GM12878 (cell line): ENCODE measurements around the gene GRIN2A. TPM values are rescaled to one million over a fixed set of nuclear protein-coding genes. Genes with fewer than 3 reads are reported as not detected.

Experiments used
- ATAC-seq: fragments of 200-7000 bp; cut with Tn5 transposase; 3 replicates; pipeline ENCODE4 v1.9.1; 2020; ENCODE audit warnings: mild to moderate bottlenecking, moderate library complexity
- BruUV-seq: library from RNA; stranded (reverse); fragments of 400-500 nt; replicated peaks from 2 replicates; lab custom pipeline; 2021; lab: Mats Ljungman, UMichigan
- CTCF ChIA-PET: fragments of 300-600 bp; sonication (Branson Sonifier 250); formaldehyde crosslinking; extraction: SDS; loops from one replicate; lab custom pipeline; 2021; ENCODE audit warnings: inconsistent platforms; lab: Yijun Ruan, JAX
- POLR2A ChIA-PET: fragments of 350-600 bp; formaldehyde crosslinking; extraction: SDS; loops from one replicate; lab custom pipeline; 2021; ENCODE audit warnings: inconsistent platforms; lab: Charles Lee
- RAD21 ChIA-PET: fragments of 300-600 bp; sonication (Branson Sonifier 250); formaldehyde crosslinking; loops from one replicate; lab custom pipeline; 2023; ENCODE audit warnings: antibody characterized with exemption; ENCODE audit not compliant: unreplicated experiment; lab: Charles Lee
- SMC1A ChIA-PET: fragments of 300-600 bp; sonication (Branson Sonifier 250); formaldehyde crosslinking; loops from one replicate; lab custom pipeline; 2023; ENCODE audit not compliant: unreplicated experiment, uncharacterized antibody; lab: Charles Lee
- DNase-seq: peaks from one replicate; pipeline ENCODE4 v3.0.0-alpha.2; 2011; ENCODE audit warnings: low read depth, low spot score
- FAIRE-seq: peaks from 3 replicates; lab custom pipeline; 2011; peaks lifted over from hg19 to GRCh38; lab: Jason Lieb, UNC
- H2AFZ ChIP-seq: 2 replicates; pipeline ENCODE4 v1.6.0; 2011; ENCODE audit warnings: low read depth, low read length, control low read depth; ENCODE audit not compliant: control insufficient read depth
- H3K27ac ChIP-seq: 2 replicates; pipeline ENCODE4 v1.5.1; 2011; ENCODE audit warnings: control low read depth; ENCODE audit not compliant: control insufficient read depth, insufficient read depth
- H3K27me3 ChIP-seq, 2 experiments: replicated peaks in 1 of 2; 2 replicates each; pipeline versions ENCODE4 v1.6.0 to v1.6.1; 2011; ENCODE audit warnings: low read length in 1 of 2; ENCODE audit not compliant: control insufficient read depth in 2 of 2, insufficient read depth in 2 of 2
- H3K36me3 ChIP-seq, 2 experiments: 2 replicates each; pipeline ENCODE4 v1.5.1; 2011; ENCODE audit warnings: low read length in 1 of 2; ENCODE audit not compliant: control insufficient read depth in 2 of 2, insufficient read depth in 2 of 2
- H3K4me1 ChIP-seq: 2 replicates; pipeline ENCODE4 v1.6.1; 2011; ENCODE audit warnings: mild to moderate bottlenecking, low read length, moderate library complexity, mixed read lengths; ENCODE audit not compliant: control insufficient read depth, insufficient read depth
- H3K4me2 ChIP-seq: 2 replicates; pipeline ENCODE4 v1.6.0; 2011; ENCODE audit warnings: control low read depth; ENCODE audit not compliant: control insufficient read depth, insufficient read depth
- H3K4me3 ChIP-seq: fragments of 200-600 bp; sonication (generic); 2 replicates; pipeline ENCODE4 v1.5.1; 2016
- H3K79me2 ChIP-seq: 2 replicates; pipeline ENCODE4 v1.6.0; 2011; ENCODE audit warnings: low read length; ENCODE audit not compliant: control insufficient read depth, insufficient read depth
- H3K9ac ChIP-seq: 2 replicates; pipeline ENCODE4 v1.8.0; 2011; ENCODE audit warnings: low read length, control low read depth, mixed read lengths; ENCODE audit not compliant: control insufficient read depth, insufficient read depth
- H3K9me3 ChIP-seq: replicated peaks from 3 replicates; pipeline ENCODE4 v1.5.1; 2011; ENCODE audit warnings: mild to moderate bottlenecking, low read length; ENCODE audit not compliant: control insufficient read depth, insufficient read depth
- H4K20me1 ChIP-seq: 2 replicates; pipeline ENCODE4 v1.6.0; 2011; ENCODE audit not compliant: control insufficient read depth, insufficient read depth
- BACH1 ChIP-seq: fragments of 450-650 bp; IDR thresholded peaks from 2 replicates; pipeline ENCODE4 v1.6.1; 2017; ENCODE audit warnings: mild to moderate bottlenecking, borderline replicate concordance
- BCL11A ChIP-seq: IDR thresholded peaks from 2 replicates; pipeline ENCODE4 v1.6.1; 2011; ENCODE audit warnings: low read depth, low read length
- BMI1 ChIP-seq: fragments of 450-650 bp; IDR thresholded peaks from 2 replicates; pipeline ENCODE4 v1.6.1; 2016; ENCODE audit warnings: mild to moderate bottlenecking, moderate library complexity, borderline replicate concordance
- HDAC6 ChIP-seq: fragments of 200-600 bp; sonication (generic); IDR thresholded peaks from one replicate; pipeline ENCODE4 v1.8.0; 2017; ENCODE audit warnings: antibody characterized with exemption; ENCODE audit not compliant: unreplicated experiment
- IKZF2 ChIP-seq, 2 experiments: fragments of 450-650 bp; IDR thresholded peaks; 2 replicates each; pipeline ENCODE4 v1.6.1; 2017; ENCODE audit warnings: mild to moderate bottlenecking in 2 of 2, moderate library complexity in 2 of 2
- IRF4 ChIP-seq: IDR thresholded peaks from 2 replicates; pipeline ENCODE4 v1.6.1; 2011; ENCODE audit warnings: low read depth, low read length
- MEF2B ChIP-seq: fragments of 450-650 bp; IDR thresholded peaks from 2 replicates; pipeline ENCODE4 v1.6.1; 2018; ENCODE audit warnings: mild to moderate bottlenecking, moderate library complexity; ENCODE audit not compliant: partially characterized antibody, poor library complexity, severe bottlenecking
- RUNX3 ChIP-seq: IDR thresholded peaks from 2 replicates; pipeline ENCODE4 v1.6.1; 2012; ENCODE audit warnings: low read length, inconsistent platforms
- SIN3A ChIP-seq: IDR thresholded peaks from 2 replicates; pipeline ENCODE4 v1.6.1; 2012; ENCODE audit warnings: low read depth, low read length, improper control_type of control experiment
- in situ Hi-C: fragments of 300-500 bp; cut with MboI; formaldehyde crosslinking; loops from 9 replicates; pipeline ENCODE4 v1.14.3; 2018; ENCODE audit warnings: mixed read lengths
- intact Hi-C: fragments of 100-400 bp; cut with micrococcal nuclease; formaldehyde crosslinking; loops from one replicate; pipeline ENCODE4 v1.14.2; 2022; ENCODE audit not compliant: unreplicated experiment
- polyA plus RNA-seq, 11 experiments: library from polyadenylated mRNA; depleted of rRNA in 4 of 11; unstranded in 6 of 11; stranded (reverse) in 5 of 11; fragments of >200 nt; fragmentation: Nextera tagmentation in 4 of 11; fragmentation: Illumina TruSeq in 1 of 11; extraction: Ambion mirVana in 4 of 11; extraction: Trizol in 1 of 11; gene quantifications; 1 replicate in 1 of 11; 2 replicates in 10 of 11; pipeline versions ENCODE4 v1.2.1 to v1.2.3, GENCODE V29; 2011 to 2016; ENCODE audit warnings: inconsistent platforms in 2 of 11, missing spikeins in 2 of 11, low read depth in 1 of 11
- total RNA-seq, 4 experiments: library from RNA; depleted of rRNA in 3 of 4; stranded (reverse); fragments of >200 nt in 3 of 4; fragmentation: Illumina TruSeq in 1 of 4; extraction: Trizol in 1 of 4; gene quantifications; 2 replicates each; pipeline versions ENCODE4 v1.2.1 to v1.2.3, GENCODE V29; 2013 to 2021
- TF ChIP-seq, protein P1 (sequence below): fragments of 150-350 bp; IDR thresholded peaks from 2 replicates; pipeline ENCODE4 v1.6.1; 2016; ENCODE audit warnings: low read depth, low read length
- TF ChIP-seq, protein P2 (sequence below): fragments of 450-650 bp; IDR thresholded peaks from 2 replicates; pipeline ENCODE4 v1.6.1; 2016; ENCODE audit warnings: mild to moderate bottlenecking
- TF ChIP-seq, protein P3 (sequence below): fragments of 450-650 bp; IDR thresholded peaks from 2 replicates; pipeline ENCODE4 v1.6.1; 2017; ENCODE audit warnings: mild to moderate bottlenecking, low read depth, inconsistent platforms; ENCODE audit not compliant: poor library complexity, severe bottlenecking
- TF ChIP-seq, protein P4 (sequence below): IDR thresholded peaks from 2 replicates; pipeline ENCODE4 v1.6.1; 2011; ENCODE audit warnings: mild to moderate bottlenecking, low read depth, low read length, moderate library complexity; ENCODE audit not compliant: insufficient replicate concordance
- TF ChIP-seq, protein P5 (sequence below): fragments of 450-650 bp; IDR thresholded peaks from 2 replicates; pipeline ENCODE4 v1.6.1; 2017; ENCODE audit warnings: low read depth, mild to moderate bottlenecking, moderate library complexity

GRIN2A gene
- total and polyA plus RNA-seq, 10 of the 15 experiments (the other 5 are each of a cell fraction or from before 2014, with no cell fraction given), result 2.4 to 13.3 (median 7.3) TPM

DNA sequence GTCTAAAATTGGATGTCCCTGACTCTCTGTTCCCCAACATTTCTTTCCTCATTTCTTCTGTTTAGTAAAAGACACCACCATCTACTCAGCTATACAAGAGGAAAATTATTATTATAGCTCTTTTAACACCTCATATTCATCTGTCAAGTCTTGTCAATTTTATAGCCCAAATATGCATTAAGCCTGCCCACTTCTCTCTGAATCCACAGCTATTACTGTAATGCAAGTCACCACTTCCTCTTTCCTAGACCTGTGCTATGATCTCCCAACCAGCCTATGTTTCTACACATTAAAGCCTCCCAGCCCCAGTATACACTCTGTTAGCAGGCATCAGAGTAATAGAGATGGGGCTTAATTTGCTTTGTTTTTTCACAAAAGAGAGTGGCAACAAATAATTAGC lies 252.9 kb downstream of the GRIN2A start:
- BruUV-seq, result no TSS peak
- H3K9ac ChIP-seq, result no peak overlapping the region
- H3K4me2 ChIP-seq, result no peak overlapping the region
- in situ Hi-C loops (no loop called here), intact Hi-C loops (no loop called here)
- RAD21 ChIA-PET, result interaction anchor here (0.7 to 7.0 kb wide), 13 partner anchors 10 to 282 kb away, joined by 3 to 85 read pairs (median 4); no protein-coding TSS in a partner anchor
- no peaks in the 10 kb centered on the region for H3K9me3 ChIP-seq
- H3K27ac ChIP-seq, result no peak overlapping the region
- no peak overlapping the region for H3K4me3 ChIP-seq
- FAIRE-seq, result no peak
- H4K20me1 ChIP-seq, result no peaks in the 10 kb centered on the region
- no peak overlapping the region for H2AFZ ChIP-seq
- CTCF ChIA-PET, result interaction anchor here (0.7 to 3.4 kb wide), 9 partner anchors 9 to 98 kb away, joined by 3 to 11 read pairs (median 7); no protein-coding TSS in a partner anchor
- peak; percentile 98 for ATAC-seq
- SMC1A ChIA-PET, result interaction anchor here (0.8 to 7.4 kb wide), 17 partner anchors 10 to 83 kb away, joined by 3 to 101 read pairs (median 5); no protein-coding TSS in a partner anchor
- H3K4me1 ChIP-seq, result peaks cover 9% of the 10 kb centered on the region
- no peaks in the 10 kb centered on the region for H3K79me2 ChIP-seq
- DNase-seq, result peak; percentile 52
- H3K27me3 ChIP-seq, result no peaks in the 10 kb centered on the region
- POLR2A ChIA-PET, result interaction anchor here (1.4 to 3.6 kb wide), 3 partner anchors 9 to 15 kb away, joined by 4 to 21 read pairs (median 11); no protein-coding TSS in a partner anchor
- no peaks in the 10 kb centered on the region for H3K36me3 ChIP-seq
- TF ChIP-seq, protein P1, sequence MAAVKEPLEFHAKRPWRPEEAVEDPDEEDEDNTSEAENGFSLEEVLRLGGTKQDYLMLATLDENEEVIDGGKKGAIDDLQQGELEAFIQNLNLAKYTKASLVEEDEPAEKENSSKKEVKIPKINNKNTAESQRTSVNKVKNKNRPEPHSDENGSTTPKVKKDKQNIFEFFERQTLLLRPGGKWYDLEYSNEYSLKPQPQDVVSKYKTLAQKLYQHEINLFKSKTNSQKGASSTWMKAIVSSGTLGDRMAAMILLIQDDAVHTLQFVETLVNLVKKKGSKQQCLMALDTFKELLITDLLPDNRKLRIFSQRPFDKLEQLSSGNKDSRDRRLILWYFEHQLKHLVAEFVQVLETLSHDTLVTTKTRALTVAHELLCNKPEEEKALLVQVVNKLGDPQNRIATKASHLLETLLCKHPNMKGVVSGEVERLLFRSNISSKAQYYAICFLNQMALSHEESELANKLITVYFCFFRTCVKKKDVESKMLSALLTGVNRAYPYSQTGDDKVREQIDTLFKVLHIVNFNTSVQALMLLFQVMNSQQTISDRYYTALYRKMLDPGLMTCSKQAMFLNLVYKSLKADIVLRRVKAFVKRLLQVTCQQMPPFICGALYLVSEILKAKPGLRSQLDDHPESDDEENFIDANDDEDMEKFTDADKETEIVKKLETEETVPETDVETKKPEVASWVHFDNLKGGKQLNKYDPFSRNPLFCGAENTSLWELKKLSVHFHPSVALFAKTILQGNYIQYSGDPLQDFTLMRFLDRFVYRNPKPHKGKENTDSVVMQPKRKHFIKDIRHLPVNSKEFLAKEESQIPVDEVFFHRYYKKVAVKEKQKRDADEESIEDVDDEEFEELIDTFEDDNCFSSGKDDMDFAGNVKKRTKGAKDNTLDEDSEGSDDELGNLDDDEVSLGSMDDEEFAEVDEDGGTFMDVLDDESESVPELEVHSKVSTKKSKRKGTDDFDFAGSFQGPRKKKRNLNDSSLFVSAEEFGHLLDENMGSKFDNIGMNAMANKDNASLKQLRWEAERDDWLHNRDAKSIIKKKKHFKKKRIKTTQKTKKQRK, result no peak
- TF ChIP-seq MEF2B, result peak; percentile 49
- TF ChIP-seq IKZF2 (IDR thresholded peaks at IDR 0.05), result peak; percentile 84 to 85; a peak in 3 of 4 replicates
- TF ChIP-seq BMI1, result peak; percentile 70
- peak; percentile 73; the same call in 1 of the 2 replicates for TF ChIP-seq BACH1
- TF ChIP-seq, protein P2, sequence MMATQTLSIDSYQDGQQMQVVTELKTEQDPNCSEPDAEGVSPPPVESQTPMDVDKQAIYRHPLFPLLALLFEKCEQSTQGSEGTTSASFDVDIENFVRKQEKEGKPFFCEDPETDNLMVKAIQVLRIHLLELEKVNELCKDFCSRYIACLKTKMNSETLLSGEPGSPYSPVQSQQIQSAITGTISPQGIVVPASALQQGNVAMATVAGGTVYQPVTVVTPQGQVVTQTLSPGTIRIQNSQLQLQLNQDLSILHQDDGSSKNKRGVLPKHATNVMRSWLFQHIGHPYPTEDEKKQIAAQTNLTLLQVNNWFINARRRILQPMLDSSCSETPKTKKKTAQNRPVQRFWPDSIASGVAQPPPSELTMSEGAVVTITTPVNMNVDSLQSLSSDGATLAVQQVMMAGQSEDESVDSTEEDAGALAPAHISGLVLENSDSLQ, result peak; percentile 64; the same call in 1 of the 2 replicates
- no peak for TF ChIP-seq HDAC6
- no peak for TF ChIP-seq SIN3A
- TF ChIP-seq, protein P3, sequence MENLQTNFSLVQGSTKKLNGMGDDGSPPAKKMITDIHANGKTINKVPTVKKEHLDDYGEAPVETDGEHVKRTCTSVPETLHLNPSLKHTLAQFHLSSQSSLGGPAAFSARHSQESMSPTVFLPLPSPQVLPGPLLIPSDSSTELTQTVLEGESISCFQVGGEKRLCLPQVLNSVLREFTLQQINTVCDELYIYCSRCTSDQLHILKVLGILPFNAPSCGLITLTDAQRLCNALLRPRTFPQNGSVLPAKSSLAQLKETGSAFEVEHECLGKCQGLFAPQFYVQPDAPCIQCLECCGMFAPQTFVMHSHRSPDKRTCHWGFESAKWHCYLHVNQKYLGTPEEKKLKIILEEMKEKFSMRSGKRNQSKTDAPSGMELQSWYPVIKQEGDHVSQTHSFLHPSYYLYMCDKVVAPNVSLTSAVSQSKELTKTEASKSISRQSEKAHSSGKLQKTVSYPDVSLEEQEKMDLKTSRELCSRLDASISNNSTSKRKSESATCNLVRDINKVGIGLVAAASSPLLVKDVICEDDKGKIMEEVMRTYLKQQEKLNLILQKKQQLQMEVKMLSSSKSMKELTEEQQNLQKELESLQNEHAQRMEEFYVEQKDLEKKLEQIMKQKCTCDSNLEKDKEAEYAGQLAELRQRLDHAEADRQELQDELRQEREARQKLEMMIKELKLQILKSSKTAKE, result peak; percentile 16
- TF ChIP-seq BCL11A, result peak; percentile 74
- TF ChIP-seq, protein P4, sequence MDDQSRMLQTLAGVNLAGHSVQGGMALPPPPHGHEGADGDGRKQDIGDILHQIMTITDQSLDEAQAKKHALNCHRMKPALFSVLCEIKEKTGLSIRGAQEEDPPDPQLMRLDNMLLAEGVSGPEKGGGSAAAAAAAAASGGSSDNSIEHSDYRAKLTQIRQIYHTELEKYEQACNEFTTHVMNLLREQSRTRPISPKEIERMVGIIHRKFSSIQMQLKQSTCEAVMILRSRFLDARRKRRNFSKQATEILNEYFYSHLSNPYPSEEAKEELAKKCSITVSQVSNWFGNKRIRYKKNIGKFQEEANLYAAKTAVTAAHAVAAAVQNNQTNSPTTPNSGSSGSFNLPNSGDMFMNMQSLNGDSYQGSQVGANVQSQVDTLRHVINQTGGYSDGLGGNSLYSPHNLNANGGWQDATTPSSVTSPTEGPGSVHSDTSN, result peak; percentile 27
- TF ChIP-seq, protein P5, sequence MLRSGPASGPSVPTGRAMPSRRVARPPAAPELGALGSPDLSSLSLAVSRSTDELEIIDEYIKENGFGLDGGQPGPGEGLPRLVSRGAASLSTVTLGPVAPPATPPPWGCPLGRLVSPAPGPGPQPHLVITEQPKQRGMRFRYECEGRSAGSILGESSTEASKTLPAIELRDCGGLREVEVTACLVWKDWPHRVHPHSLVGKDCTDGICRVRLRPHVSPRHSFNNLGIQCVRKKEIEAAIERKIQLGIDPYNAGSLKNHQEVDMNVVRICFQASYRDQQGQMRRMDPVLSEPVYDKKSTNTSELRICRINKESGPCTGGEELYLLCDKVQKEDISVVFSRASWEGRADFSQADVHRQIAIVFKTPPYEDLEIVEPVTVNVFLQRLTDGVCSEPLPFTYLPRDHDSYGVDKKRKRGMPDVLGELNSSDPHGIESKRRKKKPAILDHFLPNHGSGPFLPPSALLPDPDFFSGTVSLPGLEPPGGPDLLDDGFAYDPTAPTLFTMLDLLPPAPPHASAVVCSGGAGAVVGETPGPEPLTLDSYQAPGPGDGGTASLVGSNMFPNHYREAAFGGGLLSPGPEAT, result peak; percentile 70
- TF ChIP-seq RUNX3, result peak; percentile 59; the same call in 1 of the 2 replicates
- 0 out of 2 replicates have a peak, but pooled peaks have one; percentile 51 for TF ChIP-seq IRF4
